Stomach (tissue), 9 donors: ENCODE data around the gene CPAMD8. TPM values are rescaled to one million over a fixed set of nuclear protein-coding genes. Genes with fewer than 3 reads are reported as not detected.

ENCODE experiments used
- DNase-seq, 2 donors: peaks; one replicate each; pipeline versions ENCODE4 v3.0.0 to v3.0.0-alpha.2; 2013 to 2019
- H3K27ac ChIP-seq, 5 donors: fragments of 200-600 bp in 4 of 5; sonication (generic) in 4 of 5; one replicate each; pipeline ENCODE4 v1.5.1; 2013 to 2019; ENCODE audit warnings: mild to moderate bottlenecking in 1 of 5, moderate library complexity in 1 of 5
- H3K27me3 ChIP-seq, 3 donors: fragments of 200-600 bp; sonication (generic); one replicate each; pipeline ENCODE4 v1.5.1; 2017 to 2019; ENCODE audit warnings: mixed run types in 1 of 3
- H3K36me3 ChIP-seq, 4 donors: fragments of 200-600 bp; sonication (generic); 1 replicate in 3 of 4; 2 replicates in 1 of 4; pipeline ENCODE4 v1.5.1; 2016 to 2019
- H3K4me1 ChIP-seq, 4 donors: fragments of 200-600 bp; sonication (generic); one replicate each; pipeline ENCODE4 v1.5.1; 2016 to 2019
- H3K4me3 ChIP-seq, 4 donors: fragments of 200-600 bp; sonication (generic) in 3 of 4; one replicate each; pipeline ENCODE4 v1.5.1; 2016 to 2019; ENCODE audit warnings: mild to moderate bottlenecking in 1 of 4
- H3K9me3 ChIP-seq, 4 donors: fragments of 200-600 bp; sonication (generic); one replicate each; pipeline ENCODE4 v1.5.1; 2016 to 2019
- CTCF ChIP-seq, 7 experiments: fragments of 450-650 bp in 4 of 7; fragments of 200-600 bp in 3 of 7; sonication (generic) in 3 of 7; IDR thresholded peaks; one replicate each; pipeline ENCODE4 v1.5.1; 2016 to 2019; ENCODE audit warnings: antibody characterized with exemption in 7 of 7, control low read depth in 2 of 7, mild to moderate bottlenecking in 1 of 7
- EP300 ChIP-seq: sonication (generic); formaldehyde crosslinking; IDR thresholded peaks from one replicate; pipeline ENCODE4 v1.6.1; 2017; ENCODE audit warnings: antibody characterized with exemption
- POLR2A ChIP-seq, 4 donors: fragments of 450-650 bp; IDR thresholded peaks; one replicate each; pipeline ENCODE4 v1.6.1; 2016; ENCODE audit warnings: antibody characterized with exemption in 4 of 4, control low read depth in 2 of 4, mild to moderate bottlenecking in 1 of 4, moderate library complexity in 1 of 4
- POLR2AphosphoS5 ChIP-seq, 3 donors: sonication (generic); formaldehyde crosslinking; IDR thresholded peaks; one replicate each; pipeline ENCODE4 v1.6.1; 2016; ENCODE audit warnings: antibody characterized with exemption in 3 of 3
- WGBS, 5 donors: extraction: QIAGEN DNeasy Blood & Tissue Kit in 3 of 5; methylation state at CpG; one replicate each; pipeline versions ENCODE4 v1.1.5 to v1.1.7; 2013 to 2018; 5-methylcytosine and 5-hydroxymethylcytosine counted together
- intact Hi-C: fragments of 100-400 bp; cut with DNase I; formaldehyde crosslinking; loops from one replicate; pipeline ENCODE4 v1.15.1; 2023; ENCODE audit warnings: low total_unique reads
- polyA plus RNA-seq, 3 donors: library from polyadenylated mRNA; stranded (reverse); fragments of 200-250 nt; gene quantifications; one replicate each; pipeline ENCODE4 v1.2.3, GENCODE V29; 2013
- total RNA-seq, 5 donors: library from RNA; depleted of rRNA; stranded (reverse); fragments of >200 nt; gene quantifications; one replicate each; pipeline versions ENCODE4 v1.1.0 to v1.2.3, GENCODE V29; 2014 to 2016
- donor health status: healthy with polysubstance abuse.
- donor health status: Bipolar disorder and iron deficiency.
- donor health status: healthy.

The CPAMD8 gene
- total and polyA plus RNA-seq, 8 donors = 0.43 to 221 (median 8.6) TPM

- Histone ChIP-seq H3K36me3 (peaks cover 30 to 94% (median 86%) of the 10 kb centered on the region in 4 donors), H3K9me3 (no peaks in the 10 kb centered on the region), H3K4me3 (no peak overlapping the region), H3K27ac (no peak overlapping the region), H3K27me3 (no peaks in the 10 kb centered on the region), H3K4me1 (no peaks in the 10 kb centered on the region)
- 93 to 96% (median 95%) methylated on average over 20 of the region's 20 CpGs for WGBS, 5 donors
- intact Hi-C loops = no loop called here
- no peak for TF ChIP-seq POLR2AphosphoS5 (IDR thresholded peaks at IDR 0.05)
- TF ChIP-seq CTCF (IDR thresholded peaks at IDR 0.05) = no peak
- no peak for TF ChIP-seq POLR2A (IDR thresholded peaks at IDR 0.05)
- TF ChIP-seq EP300 = no peak
- no peak for DNase-seq
These were observed 166.5 kb downstream of the CPAMD8 start for GRCh38 chr19:16860118-16860517.

DNA sequence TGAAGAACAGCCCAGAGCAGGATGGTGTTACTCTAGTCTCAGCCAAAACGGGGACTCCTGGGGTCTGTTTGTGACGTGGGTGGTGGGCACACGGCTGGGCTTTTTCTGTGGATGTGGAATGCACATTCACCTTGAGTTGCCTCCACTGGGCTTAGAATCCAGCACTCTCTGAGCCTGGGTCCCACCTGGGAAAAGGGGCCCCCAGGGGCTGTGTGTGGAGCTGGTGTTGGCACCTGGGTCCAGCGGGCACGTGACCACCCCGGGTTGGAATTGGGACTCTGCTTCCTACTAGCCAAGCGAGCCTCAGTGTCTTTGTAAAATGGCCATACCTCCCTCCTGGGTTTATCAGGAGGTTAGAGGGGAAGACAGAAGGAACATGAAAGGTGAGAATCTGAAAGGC lies 167.0 kb downstream of the CPAMD8 start:
- DNase-seq = no peak
- H3K36me3 ChIP-seq = peaks cover 30 to 94% (median 86%) of the 10 kb centered on the region in 4 donors
- H3K27me3 ChIP-seq = no peaks in the 10 kb centered on the region
- no peak overlapping the region for H3K4me3 ChIP-seq
- H3K4me1 ChIP-seq = no peaks in the 10 kb centered on the region
- TF ChIP-seq POLR2AphosphoS5 (IDR thresholded peaks at IDR 0.05) (no peak), EP300 (no peak), CTCF (IDR thresholded peaks at IDR 0.05) (no peak), POLR2A (IDR thresholded peaks at IDR 0.05) (no peak)
- WGBS, 5 donors = 91 to 98% (median 95%) methylated on average over 7 of the region's 7 CpGs
- intact Hi-C loops = no loop called here
- H3K27ac ChIP-seq = no peak overlapping the region
- no peaks in the 10 kb centered on the region for H3K9me3 ChIP-seq

DNA sequence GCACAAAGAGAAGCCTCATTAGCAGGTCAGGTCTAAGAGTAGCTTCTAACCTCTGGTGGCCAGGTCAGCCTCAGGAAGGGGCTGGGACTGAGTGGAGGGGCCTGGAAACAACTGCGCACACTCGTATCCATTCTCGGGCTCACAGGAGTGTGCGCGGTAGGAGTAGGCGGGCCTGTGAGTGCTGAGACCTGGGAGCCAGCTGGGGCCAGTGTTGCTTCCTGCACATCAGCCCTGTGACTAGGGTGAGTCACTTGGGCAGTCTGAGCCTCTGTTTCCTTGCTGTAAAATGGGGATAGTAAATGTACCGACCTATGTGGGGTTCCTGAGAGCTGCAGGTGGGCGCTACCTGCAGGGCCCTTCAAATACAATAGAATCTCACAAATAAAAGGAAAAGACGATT lies 170.5 kb downstream of the CPAMD8 start:
- intact Hi-C loops = no loop called here
- no peak for DNase-seq
- WGBS, 5 donors = 89 to 97% (median 93%) methylated on average over 9 of the region's 9 CpGs

GRCh38 chr19:16853066-16853465 lies 173.5 kb downstream of the CPAMD8 start:
- WGBS, 5 donors = 94 to 97% (median 95%) methylated on average over 3 to 7 of the region's 7 CpGs
- H3K36me3 ChIP-seq = peaks cover 53 to 100% (median 97%) of the 10 kb centered on the region in 4 donors

More for the DNA sequence above, 170.5 kb downstream of the CPAMD8 start:
- no peaks in the 10 kb centered on the region for H3K27me3 ChIP-seq
- H3K27ac ChIP-seq = no peak overlapping the region
- H3K4me1 ChIP-seq = no peaks in the 10 kb centered on the region
- peaks cover 44 to 94% (median 90%) of the 10 kb centered on the region in 4 donors for H3K36me3 ChIP-seq
- no peak overlapping the region for H3K4me3 ChIP-seq
- no peaks in the 10 kb centered on the region for H3K9me3 ChIP-seq
- no peak for TF ChIP-seq POLR2AphosphoS5 (IDR thresholded peaks at IDR 0.05)
- no peak for TF ChIP-seq EP300
- no peak for TF ChIP-seq CTCF (IDR thresholded peaks at IDR 0.05)
- TF ChIP-seq POLR2A (IDR thresholded peaks at IDR 0.05) = no peak

More at GRCh38 chr19:16853066-16853465, 173.5 kb downstream of the CPAMD8 start:
- peaks cover 0 to 4% (median 0%) of the 10 kb centered on the region in 4 donors for H3K4me1 ChIP-seq
- no peak overlapping the region for H3K27ac ChIP-seq
- no peak overlapping the region for H3K4me3 ChIP-seq
- no peaks in the 10 kb centered on the region for H3K9me3 ChIP-seq
- intact Hi-C loops = no loop called here
- TF ChIP-seq CTCF (IDR thresholded peaks at IDR 0.05) (no peak), POLR2AphosphoS5 (IDR thresholded peaks at IDR 0.05) (no peak), POLR2A (IDR thresholded peaks at IDR 0.05) (no peak), EP300 (no peak)
- no peaks in the 10 kb centered on the region for H3K27me3 ChIP-seq
- DNase-seq = no peak
